Adrenal gland (tissue), 5 donors: ENCODE measurements around the gene CNTNAP2.

ENCODE experiments used
- CTCF ChIP-seq, 6 experiments: fragments of 450-650 bp in 4 of 6; fragments of 200-600 bp in 2 of 6; sonication (generic) in 1 of 6; IDR thresholded peaks; 1 replicate in 5 of 6; 2 replicates in 1 of 6; pipeline versions ENCODE4 v1.5.1 to v1.8.0; 2016 to 2021; ENCODE audit warnings: antibody characterized with exemption in 6 of 6, mild to moderate bottlenecking in 2 of 6, moderate library complexity in 1 of 6
- POLR2A ChIP-seq, 2 donors: fragments of 450-650 bp; IDR thresholded peaks; one replicate each; pipeline ENCODE4 v1.6.1; 2017; ENCODE audit warnings: antibody characterized with exemption in 2 of 2, mild to moderate bottlenecking in 2 of 2, moderate library complexity in 1 of 2
- donor health status: DM: no; HTN: no; CAD: no.

- TF ChIP-seq CTCF (IDR thresholded peaks at IDR 0.05) (no peak), POLR2A (IDR thresholded peaks at IDR 0.05) (no peak)
Observed at GRCh38 chr7:148304083-148304335, 2187.4 kb downstream of the CNTNAP2 start.
